ENCODE measurements around the gene SYS1. TPM values are rescaled to one million over a fixed set of nuclear protein-coding genes. Genes with fewer than 3 reads are reported as not detected.

The SYS1 gene
- total RNA-seq, 1 donor from 2014 or later, result 27.4 TPM

DNA sequence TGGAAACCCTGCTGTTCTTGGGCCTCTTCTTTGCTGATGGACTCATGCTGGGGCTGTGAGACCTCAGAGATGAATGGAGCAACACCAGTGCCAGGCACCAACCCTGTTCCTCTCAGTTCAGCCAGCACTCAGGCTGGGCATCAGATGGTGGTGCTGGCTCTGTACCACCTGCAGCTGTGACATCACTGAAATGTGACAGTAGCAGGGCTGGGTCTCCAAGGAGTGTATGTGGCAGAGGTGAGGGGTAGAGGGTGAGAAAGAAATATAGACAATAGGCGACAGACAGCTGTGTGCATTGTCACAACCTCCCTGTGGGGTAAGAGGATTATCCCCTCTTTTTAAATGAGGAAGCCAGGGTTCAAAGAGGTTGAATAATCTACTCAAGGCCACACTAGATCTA lies 15.2 kb downstream of the SYS1 start, which contains the start of gene TP53TG5:
Gene TP53TG5, minus strand, starts transcription at position 135 of the 400 bp plus-strand sequence. Its CDS starts 89 bp downstream, at position 46.
- Histone ChIP-seq H3K4me1 (peaks cover 0 to 7% of the 10 kb centered on the region in 2 donors), H3K36me3 (no peaks in the 10 kb centered on the region), H3K27me3 (no peaks in the 10 kb centered on the region), H3K9me3 (no peaks in the 10 kb centered on the region), H3K27ac (no peak within 1 kb of the TSS), H3K4me3 (no peak within 1 kb of the TSS)
- intact Hi-C loops (cut with DNase I), result no loop called here
- TF ChIP-seq, protein P1, sequence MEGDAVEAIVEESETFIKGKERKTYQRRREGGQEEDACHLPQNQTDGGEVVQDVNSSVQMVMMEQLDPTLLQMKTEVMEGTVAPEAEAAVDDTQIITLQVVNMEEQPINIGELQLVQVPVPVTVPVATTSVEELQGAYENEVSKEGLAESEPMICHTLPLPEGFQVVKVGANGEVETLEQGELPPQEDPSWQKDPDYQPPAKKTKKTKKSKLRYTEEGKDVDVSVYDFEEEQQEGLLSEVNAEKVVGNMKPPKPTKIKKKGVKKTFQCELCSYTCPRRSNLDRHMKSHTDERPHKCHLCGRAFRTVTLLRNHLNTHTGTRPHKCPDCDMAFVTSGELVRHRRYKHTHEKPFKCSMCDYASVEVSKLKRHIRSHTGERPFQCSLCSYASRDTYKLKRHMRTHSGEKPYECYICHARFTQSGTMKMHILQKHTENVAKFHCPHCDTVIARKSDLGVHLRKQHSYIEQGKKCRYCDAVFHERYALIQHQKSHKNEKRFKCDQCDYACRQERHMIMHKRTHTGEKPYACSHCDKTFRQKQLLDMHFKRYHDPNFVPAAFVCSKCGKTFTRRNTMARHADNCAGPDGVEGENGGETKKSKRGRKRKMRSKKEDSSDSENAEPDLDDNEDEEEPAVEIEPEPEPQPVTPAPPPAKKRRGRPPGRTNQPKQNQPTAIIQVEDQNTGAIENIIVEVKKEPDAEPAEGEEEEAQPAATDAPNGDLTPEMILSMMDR (IDR thresholded peaks at IDR 0.05), result no peak
- no peak for DNase-seq (ENCODE audit: low spot score in 2 of 2)

- Histone ChIP-seq H3K27ac (no peak overlapping the region), H3K4me3 (no peak overlapping the region), H3K36me3 (no peaks in the 10 kb centered on the region), H3K9me3 (no peaks in the 10 kb centered on the region), H3K27me3 (no peaks in the 10 kb centered on the region), H3K4me1 (no peaks in the 10 kb centered on the region)
- TF ChIP-seq, protein P1 (IDR thresholded peaks at IDR 0.05), result no peak
- DNase-seq (ENCODE audit: low spot score in 2 of 2), result no peak
- intact Hi-C loops (cut with DNase I), result no loop called here
These were observed 24.3 kb downstream of the SYS1 start for GRCh38 chr20:45387274-45387673.

GRCh38 chr20:45390931-45391330 lies 28.0 kb downstream of the SYS1 start:
- Histone ChIP-seq H3K36me3 (no peaks in the 10 kb centered on the region), H3K27me3 (no peaks in the 10 kb centered on the region), H3K9me3 (no peaks in the 10 kb centered on the region), H3K27ac (no peak overlapping the region), H3K4me1 (no peaks in the 10 kb centered on the region), H3K4me3 (no peak overlapping the region)
- TF ChIP-seq, protein P1 (IDR thresholded peaks at IDR 0.05), result no peak
- no peak for DNase-seq (ENCODE audit: low spot score in 2 of 2)
- intact Hi-C loops (cut with DNase I), result no loop called here

DNA sequence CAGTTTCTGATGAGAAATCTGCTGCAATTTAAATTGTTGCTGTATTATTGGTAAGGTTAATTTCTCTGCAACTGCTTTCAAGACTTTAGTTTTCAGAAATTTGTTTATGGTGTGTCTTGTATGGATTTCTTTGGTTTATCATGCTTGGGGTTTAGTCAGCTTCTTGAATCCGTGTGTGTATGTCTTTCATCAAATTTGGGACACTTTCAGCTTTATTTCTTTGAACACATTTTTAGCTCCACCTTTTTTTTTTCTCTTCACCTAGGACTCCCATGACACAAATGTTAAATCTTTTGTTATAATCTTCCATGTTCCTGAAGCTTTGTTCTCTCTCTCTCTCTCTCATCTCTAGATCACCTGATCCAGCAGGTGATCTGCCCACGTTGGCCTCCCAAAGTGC lies 28.6 kb downstream of the SYS1 start:
- intact Hi-C loops (cut with DNase I), result no loop called here
- H3K27ac ChIP-seq, result no peak overlapping the region
- H3K9me3 ChIP-seq, result no peaks in the 10 kb centered on the region
- no peaks in the 10 kb centered on the region for H3K4me1 ChIP-seq
- no peaks in the 10 kb centered on the region for H3K27me3 ChIP-seq
- TF ChIP-seq, protein P1 (IDR thresholded peaks at IDR 0.05), result no peak
- H3K36me3 ChIP-seq, result no peaks in the 10 kb centered on the region
- no peak overlapping the region for H3K4me3 ChIP-seq
- DNase-seq (ENCODE audit: low spot score in 2 of 2), result no peak

DNA sequence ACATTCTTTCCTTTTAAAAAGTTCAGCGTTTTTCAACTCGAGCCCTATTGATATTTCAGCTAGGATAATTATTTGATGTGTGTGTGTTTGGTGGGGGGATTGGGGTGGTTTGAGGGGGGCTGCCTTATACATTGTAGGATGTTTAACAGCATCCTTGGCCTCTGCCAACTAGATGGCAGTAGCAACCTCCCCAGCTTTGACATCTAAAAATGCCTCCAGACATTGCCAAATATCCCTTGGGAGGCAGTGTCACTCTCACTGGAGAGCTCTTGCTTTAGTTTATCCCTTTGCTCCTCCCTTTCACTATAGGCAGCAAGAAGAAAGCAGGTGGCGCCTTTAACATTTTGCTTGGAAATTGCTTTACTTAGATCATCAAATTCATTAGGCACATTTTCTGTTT lies 29.8 kb downstream of the SYS1 start:
- no peak for DNase-seq (ENCODE audit: low spot score in 2 of 2)
- Histone ChIP-seq H3K27ac (no peak overlapping the region), H3K4me3 (no peak overlapping the region), H3K27me3 (no peaks in the 10 kb centered on the region), H3K36me3 (no peaks in the 10 kb centered on the region), H3K9me3 (no peaks in the 10 kb centered on the region), H3K4me1 (no peaks in the 10 kb centered on the region)
- intact Hi-C loops (cut with DNase I), result no loop called here
- TF ChIP-seq, protein P1 (IDR thresholded peaks at IDR 0.05), result no peak
